HG03432 (cell line): Measurements from ENCODE around the gene PDE8A.
"Not testable (repeated sequence)": the region's sequence is repeated elsewhere in the genome, so short reads cannot be mapped to it uniquely, and the experiment has no call there.

Source experiments
- ATAC-seq: cut with Tn5 transposase; IDR thresholded peaks from one replicate; pipeline ENCODE4 v1.9.1; 2021; ENCODE audit warnings: mild to moderate bottlenecking, moderate library complexity; ENCODE audit not compliant: unreplicated experiment

Gene PDE8A

DNA sequence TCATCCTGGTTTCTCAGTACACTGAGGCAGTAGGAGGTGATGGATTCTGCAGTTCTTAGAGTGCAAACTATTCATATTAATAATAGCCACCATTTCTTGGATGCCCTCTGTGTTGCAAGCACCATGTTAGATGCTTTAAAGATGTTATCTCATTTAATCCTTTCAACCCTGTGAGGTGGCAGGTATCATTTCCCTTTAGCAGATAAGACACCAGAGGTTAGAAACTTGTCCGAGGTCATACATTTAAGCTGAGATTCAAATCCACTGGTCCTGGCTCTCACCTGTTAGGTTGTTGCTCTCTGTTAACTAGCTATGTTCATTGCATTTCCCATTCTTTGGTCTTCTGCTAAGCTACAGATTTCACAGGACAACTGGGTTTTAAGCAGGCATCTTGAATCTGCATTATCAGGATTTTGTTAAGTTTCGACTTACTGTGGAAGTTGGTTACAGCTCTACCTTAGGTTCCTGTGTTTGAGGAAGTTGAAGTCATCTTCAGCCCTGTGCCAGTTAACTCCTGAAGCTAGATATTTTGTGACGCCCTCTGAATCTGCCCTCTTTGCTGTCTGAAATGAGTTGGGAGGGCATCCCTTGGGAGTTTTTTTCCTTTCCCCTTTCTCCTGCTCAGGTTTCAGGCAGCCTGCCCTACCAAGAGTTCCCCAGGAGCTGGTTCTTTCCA, 6.4 kb downstream of the PDE8A start:
- peak; percentile 47 for ATAC-seq

DNA sequence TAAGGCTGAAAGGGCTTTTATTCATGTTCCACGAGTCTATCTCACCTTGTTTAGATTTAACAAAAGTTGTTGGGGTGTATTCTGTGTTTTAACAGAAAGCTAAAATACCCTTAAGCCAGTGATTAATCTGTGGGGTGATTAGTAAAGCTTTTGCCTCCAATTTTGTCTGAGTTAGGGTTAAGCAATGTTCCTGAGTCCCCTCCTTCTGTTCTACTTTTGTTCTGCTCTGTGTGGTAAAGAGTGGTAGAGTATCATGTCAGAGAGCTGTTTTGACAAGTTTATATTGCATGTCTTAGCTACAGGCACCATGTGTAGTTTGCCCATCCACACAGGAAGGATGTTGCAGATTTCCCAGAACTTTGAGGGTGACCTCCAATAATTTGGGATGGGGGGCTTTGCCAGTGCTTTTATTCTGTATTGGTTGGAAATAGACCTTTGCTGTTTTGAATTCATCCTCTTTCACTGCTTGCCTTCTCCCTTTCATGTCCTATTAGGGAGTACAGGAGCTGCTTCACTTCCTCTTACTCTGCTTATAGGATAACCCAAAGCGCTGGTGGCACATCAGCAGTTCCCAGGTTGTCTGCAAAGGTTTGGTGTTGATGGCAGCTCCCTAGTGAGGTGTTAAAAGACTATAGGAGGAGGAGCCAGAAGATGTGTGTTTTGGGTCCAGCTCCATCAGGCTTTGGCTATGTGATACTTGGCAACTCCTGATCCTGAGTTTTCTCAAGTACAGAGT, 7.4 kb downstream of the PDE8A start:
- no peak for ATAC-seq

DNA sequence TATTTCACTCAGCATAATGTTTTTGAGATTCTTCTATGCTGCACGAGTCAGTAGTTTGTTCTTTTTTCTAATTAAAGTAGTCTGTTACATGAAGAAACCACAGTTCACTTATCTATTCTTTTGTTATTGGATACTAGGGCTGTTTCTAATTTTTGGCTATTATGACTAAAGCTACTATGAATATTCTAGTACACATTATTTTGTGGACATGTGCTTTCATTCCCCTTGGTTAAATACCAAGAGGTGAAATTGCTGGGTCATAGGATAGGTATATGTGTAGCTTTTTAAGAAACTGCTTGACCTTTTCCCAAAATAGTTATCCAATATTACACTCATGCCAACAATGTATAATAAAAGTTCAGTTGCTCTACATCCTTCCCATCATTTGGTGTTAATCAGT, 8.9 kb downstream of the PDE8A start:
- no peak for ATAC-seq

DNA sequence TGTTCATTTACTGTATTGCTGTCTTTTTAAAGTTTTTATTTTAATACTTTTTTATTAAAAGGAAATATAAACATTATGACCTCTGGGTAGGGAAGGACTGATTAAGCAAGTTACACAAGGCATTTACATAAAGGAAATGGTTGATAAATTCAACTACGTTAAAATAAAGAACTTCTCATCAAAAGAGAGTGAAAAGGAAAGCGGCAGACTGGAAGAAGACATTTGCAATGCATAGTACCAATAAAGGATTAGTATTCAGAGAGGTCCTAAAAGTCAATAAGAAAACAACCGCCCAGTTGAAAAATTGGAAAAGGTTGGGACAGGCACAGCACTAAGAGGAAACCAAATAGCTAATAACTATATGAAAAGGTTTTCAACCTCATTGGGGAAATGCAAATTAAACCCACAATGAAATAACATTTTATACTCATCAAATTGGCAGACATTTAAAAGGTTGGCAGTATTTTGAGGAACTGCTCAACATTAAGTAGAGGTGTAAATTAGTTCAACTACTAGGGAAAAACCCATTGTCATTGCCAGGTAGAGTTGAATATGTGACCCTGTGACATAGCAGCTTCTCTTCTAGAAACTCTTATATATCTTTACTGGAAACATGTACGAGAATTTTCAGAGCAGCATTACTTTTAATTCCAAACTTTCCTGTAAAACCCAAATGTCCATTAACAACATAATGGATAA, 9.5 kb downstream of the PDE8A start:
- no peak for ATAC-seq

DNA sequence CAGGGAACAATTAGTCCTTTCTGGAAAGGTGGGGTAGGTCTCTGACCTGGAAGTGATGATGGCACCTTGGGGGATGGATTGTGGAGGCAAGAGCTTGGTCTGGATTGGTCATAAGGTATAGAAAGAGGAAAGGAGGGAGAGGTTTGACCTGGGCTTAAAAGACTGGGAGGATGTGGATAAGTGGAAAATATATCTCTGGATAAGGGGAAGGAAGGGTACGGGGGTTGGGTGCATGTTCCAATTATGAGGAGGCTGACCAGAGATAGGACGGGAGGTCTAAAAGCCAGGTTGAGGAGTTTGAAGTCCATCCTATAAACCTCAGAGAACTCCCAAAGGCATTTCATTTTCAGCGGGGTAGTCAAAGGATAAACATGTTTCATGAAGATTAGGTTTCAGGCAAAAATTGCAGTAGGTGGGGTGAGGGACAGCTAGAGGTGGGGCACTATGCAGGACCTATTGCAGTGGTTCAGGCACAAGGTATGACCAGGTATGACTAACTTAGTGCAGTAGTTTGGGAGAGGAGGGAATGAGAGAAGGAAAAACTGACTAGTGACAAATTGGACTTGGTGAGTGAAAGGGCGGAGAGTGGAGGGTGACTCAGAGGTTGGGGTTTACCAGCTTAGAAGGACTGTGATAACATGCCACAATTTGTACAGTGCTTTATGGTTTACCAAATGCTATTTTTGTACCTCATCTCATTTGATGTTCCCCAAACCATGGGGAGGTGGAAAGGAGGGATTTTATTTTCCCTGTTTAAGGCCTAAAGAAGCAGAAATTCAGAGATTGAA, 10.7 kb downstream of the PDE8A start:
- no peak for ATAC-seq

DNA sequence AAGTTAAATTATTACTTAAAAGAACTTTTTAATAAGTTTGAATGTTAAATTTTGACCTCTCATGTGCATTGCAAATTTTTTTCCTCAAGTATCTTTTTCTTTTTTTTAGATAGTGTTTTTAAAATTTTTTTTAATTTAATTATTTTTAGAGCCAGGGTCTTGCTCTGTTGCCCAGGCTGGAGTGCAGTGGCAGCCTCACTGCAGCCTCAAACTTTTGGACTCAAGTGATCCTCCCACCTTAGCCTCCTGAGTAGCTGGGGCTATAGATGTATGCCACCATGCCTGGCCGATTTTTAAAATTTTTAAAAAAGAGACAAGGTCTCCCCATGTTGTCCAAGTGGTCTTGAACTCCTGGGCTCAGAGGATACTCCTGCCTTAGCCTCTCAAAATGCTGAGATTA, 14.4 kb downstream of the PDE8A start:
- no peak for ATAC-seq

DNA sequence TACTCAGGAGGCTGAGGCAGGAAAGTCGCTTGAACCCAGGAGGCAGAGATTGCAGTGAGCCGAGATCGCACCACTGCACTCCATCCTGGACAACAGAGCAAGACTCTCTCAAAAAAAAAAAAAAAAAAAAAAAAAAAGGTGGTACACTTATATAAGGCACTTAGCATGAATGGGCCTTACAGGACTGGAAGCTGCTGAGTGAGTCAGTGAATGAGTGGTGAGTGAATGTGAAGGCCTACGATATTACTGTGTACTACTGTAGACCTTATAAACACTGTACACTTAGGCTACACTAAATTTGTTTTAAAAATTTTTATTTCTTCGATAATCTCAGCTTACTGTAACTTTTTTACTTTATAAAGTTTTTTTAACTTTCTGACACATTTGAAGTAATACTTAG, 15.1 kb downstream of the PDE8A start:
- not testable (repeated sequence) for ATAC-seq

DNA sequence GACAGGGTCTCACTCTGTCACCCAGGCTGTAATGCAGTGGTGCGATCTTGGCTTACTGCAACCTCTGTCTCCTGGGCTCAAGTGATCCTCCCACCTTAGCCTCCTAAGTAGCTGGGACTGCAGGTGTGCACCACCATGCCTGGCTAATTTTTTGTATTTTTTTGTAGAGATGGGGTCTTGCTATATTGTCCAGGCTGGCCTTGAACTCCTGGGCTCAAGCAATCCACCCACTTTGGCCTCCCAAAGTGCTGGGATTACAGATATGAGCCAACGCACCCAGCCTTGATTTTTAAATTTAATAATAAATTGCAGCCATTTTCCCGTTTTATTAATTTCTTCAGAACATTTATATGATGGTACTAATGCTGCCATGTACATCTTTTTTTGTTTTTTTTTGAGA, 15.6 kb downstream of the PDE8A start:
- ATAC-seq, result not testable (repeated sequence)

DNA sequence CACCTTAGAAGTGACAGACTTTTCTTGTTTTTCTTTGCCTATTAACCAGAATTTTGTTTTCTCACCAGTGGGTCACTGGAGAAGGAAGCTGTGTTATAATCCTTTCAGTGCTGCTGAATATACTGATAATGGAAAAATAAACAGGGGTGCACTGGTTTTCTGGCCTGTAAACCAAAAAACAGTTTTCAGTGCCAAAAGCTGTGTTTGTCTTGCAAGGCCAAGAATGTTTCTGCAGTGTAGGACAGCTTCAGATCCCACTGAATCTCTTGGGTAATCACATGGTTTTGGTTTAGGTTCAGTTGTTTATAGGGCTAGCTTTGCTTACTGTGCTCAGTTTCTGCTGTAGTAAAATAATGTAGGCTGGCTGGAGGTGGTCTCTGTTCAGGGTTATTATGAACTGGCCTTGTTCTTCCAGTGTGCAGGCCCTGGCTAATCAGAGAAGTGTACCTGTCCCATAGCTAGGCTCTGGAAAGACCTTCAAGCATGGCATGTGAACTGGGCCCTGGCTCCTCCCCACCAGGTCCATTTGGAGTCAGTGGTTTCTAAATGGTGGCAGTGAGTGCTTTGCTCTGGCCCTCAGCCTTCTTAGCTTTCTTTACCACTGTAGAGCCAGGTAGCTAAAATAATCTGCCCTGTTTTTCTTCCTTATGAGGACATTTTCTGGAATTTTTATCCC, 18.7 kb downstream of the PDE8A start:
- ATAC-seq, result no peak

DNA sequence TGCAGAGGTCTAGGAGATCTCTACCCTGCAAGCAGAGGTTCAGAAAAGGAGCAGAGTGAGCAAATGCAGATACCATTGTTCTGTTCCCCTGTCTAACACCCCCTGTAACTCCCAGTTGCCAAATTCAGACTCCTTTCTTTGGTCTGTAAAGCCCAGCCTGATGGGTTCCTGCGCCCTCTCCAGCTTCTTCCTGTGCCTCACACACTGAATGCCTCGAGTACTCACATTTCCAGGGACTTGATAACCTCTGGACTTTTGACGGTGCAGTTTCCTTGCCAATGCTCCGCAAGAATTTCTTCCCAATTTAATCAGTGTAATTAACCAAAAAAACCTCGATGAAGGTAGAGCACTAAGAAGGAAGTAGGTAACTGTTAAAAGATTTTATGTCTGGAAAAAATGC, 19.3 kb downstream of the PDE8A start:
- no peak for ATAC-seq

DNA sequence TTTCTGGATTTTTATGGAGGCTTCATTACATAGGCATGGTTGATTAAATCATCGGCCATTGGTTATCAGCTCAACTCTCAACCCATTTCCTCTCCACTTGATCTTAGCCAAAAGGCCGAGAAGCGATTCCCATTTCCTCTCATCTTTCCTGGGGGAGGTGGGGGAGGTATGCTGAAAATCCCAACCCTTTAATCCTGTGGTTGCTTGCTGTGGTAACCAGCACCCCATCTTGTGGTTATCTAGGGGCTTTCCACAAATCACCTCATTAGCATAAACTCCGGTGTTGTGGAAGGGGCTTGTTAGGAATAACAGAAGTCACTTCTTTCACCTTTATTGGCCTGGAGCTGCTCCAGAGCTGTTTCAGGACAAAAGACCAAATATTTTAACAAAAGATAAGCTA, 20.9 kb downstream of the PDE8A start:
- ATAC-seq, result no peak

DNA sequence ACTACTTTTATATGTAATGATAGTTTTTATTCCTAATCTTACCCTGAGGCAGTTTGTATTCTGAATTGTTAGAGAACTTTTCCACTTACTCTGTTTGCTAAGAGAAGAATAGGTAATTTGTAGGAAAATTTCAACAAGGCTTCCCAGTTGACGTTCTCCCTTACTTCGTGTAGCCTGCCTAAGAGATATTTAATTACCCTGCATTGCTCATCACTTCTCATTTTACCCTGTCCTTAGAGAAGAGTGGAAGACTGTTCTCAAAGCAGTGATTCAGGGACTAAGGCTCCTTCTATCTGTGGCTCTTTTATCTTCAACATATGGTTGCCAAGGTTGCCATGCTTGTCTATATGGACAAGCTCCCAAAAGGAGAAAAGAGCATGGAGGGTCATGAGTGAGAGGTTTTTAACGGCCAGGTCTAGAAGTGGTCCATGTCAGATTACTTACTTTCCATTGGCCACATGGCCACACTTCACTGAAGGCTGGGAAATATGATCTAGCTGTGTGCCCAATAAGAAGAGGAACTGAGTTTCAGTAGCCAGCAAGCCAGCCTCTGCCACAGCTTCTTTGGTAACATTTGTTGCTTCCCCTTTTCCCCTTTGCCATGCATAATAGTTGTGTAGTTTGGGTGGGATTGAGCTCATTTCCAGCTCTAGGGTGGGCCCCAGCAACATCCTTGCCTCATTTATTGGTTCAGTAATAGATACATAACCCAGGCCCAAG, 22.1 kb downstream of the PDE8A start:
- no peak for ATAC-seq

DNA sequence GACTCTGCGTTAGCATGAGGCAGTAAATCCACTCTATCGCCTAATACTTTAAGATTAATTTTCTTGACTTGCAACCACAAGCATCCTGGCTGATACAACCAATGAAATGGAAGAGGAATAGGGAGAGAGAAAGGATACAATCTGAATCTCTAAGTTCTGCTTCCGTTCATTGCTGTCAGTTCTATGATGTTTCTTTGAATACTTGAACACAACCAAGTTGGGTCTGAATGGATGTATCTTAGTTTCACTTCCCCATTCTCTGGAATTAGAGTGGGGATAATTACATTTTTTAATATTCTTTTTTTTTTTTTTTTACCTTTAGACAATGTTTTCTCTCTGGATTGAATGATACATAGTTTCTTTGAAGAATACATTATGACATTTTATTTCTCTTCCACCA, 22.9 kb downstream of the PDE8A start:
- ATAC-seq, result no peak

DNA sequence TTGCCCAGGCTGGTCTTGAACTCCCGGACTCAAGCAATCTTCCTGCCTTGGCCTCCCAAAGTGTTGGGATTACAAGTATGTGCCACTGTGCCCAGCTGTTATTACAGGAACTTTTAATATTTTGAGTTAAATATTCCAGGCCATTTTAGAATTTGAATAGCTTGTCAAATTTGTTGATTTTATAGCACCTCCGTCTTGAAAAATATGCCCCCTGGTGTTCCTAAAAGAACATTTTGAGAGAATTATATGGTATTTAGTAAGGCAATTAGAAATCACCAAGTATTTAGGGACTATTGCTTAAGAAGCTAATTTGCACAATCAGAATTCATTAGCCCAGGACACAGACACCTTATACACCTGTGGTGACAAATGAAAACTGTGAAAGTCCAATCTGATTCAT, 23.7 kb downstream of the PDE8A start:
- ATAC-seq, result no peak

DNA sequence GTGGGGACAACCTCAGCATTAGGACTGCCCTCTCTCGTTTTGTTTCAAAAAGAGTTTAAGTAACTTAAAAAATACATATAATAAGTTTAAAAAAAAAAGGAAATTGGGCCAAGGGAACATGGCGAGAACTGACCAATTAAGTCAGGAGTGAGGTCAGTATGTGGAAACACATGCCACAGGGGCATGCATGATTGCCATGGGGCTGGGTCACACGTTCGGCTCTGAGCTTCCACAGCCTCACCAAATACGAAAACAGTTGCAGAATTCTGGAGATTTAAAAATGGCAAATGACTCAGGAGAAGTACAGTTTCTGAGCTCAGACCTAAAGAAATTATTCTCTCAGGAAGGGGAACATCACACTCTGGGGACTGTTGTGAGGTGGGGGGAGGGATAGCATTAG, 24.1 kb downstream of the PDE8A start:
- no peak for ATAC-seq

DNA sequence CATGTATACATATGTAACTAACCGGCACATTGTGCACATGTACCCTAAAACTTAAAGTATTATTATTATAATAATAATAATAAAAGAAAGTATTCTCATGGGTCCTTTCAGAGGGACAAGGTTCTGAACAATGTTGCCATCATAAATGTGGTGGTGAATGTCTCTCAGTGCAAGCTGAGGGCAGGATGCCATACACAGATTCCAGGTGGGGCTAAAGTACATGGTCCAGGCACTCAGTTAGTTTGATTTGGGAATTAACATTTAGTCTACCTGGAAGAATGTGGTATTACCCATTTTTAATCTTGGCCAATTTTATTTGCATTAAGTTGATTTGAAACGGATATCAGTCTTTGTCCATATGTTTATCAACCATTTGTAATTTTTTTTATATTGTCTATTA, 24.5 kb downstream of the PDE8A start:
- no peak for ATAC-seq

DNA sequence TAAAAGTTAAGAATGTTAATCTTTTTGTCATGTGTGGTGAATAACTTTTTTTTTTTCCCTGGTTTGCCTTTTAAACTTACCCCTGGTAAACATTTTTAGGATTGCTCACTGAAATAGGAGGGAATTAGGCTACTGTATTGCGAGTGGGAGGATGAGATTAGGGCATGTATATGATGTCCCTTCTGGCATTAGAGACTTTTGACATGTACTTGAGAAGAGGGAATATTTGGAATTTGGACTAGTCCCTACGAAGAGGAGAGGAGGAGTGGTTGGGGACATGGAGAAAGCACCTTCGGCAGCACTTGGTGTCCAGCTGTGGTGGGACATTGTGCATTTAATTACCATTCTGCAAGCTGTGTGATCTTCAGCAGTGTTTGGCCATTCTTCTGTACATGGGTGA, 25.0 kb downstream of the PDE8A start:
- no peak for ATAC-seq

DNA sequence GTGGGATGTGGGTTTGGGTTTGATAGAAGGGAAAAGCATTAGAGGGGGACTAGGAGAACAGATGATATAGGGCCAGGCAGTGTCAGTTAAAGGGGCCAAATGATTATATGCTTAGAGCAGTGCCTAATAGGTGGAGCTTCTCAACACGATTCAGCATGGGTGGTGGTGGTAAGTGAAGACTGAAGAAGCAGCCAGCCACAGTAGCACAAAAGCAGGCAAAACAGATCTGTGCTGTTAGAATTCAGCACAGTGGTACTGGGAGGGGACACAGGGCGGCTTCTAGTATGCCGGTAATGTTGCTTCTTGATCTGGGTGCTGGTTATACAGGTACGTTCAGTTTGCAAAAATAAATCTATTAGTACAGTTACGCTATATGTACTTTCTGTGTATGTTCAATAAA, 25.5 kb downstream of the PDE8A start:
- ATAC-seq, result no peak

DNA sequence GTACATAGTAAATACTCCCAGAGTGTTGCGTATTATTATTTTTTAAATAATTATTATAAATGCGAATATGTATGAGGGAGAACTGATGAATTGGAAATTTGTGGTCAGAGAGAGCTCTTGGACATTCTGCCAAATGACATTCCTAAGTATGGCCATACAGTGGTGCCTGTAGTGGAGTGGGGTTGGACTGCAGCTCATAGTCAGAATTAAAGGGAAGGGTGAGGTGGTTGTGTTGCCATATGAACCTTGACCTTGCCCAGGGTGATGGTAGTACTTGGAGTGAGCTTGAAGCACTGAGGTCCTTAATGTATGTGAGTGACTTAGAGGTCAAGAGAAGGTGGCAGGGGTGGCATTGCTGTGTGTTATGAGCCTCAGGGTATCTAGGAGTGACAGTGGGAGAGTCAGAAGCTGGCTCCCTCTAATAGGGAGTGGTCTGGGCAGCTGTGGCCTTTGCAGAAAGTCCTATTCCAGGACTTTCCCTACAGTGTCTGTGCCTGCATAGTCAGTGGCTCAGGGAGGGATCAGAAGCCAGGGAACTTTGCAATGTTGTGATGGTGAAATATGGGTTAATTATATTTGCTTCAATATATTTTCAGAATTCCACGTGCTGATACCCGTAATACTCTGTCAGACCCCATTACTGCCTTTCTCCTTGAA, 26.2 kb downstream of the PDE8A start:
- no peak for ATAC-seq
